ENCODE results near the gene KDM8.

Gene KDM8

GRCh38 chr16:27224741-27225300, 21.5 kb downstream of the KDM8 start:
- in situ Hi-C loops (cut with HindIII; ENCODE audit: low pct_ligation_motif_present, low pct_unique_long_range_greater_than_20kb, low sequenced_read_pairs) = no loop called here
- DNase-seq = no peak

- no peak for DNase-seq
- in situ Hi-C loops (cut with HindIII; ENCODE audit: low pct_ligation_motif_present, low pct_unique_long_range_greater_than_20kb, low sequenced_read_pairs) = no loop called here
Observed at GRCh38 chr16:27225536-27226360, 22.4 kb downstream of the KDM8 start.

- in situ Hi-C loops (cut with HindIII; ENCODE audit: low pct_ligation_motif_present, low pct_unique_long_range_greater_than_20kb, low sequenced_read_pairs) = no loop called here
- DNase-seq = no peak
Observed at GRCh38 chr16:27226476-27226875, 23.1 kb downstream of the KDM8 start.

- no peak for DNase-seq
- in situ Hi-C loops (cut with HindIII; ENCODE audit: low pct_ligation_motif_present, low pct_unique_long_range_greater_than_20kb, low sequenced_read_pairs) = no loop called here
Observed at GRCh38 chr16:27226976-27227705, 23.8 kb downstream of the KDM8 start.

DNA sequence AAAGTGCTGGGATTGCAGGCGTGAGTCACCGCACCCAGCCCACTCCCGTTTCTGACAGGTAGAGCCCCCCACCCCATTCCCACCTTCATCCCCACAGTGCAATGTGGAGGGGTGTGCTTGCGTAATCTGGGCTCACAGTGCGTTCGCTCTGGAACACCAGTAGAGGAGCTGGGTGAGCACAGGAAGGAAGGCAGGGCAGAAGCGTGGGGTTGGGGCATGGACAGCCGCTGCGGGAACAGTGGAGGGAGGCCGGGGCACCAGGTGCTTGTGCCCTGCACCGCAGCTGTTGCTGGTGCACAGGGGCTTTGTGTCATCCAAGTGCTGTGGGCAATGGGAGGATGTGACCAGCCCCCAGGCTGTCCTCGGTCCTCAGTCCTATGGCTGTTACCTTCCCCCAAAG, 24.7 kb downstream of the KDM8 start:
- in situ Hi-C loops (cut with HindIII; ENCODE audit: low pct_ligation_motif_present, low pct_unique_long_range_greater_than_20kb, low sequenced_read_pairs) = no loop called here
- no peak for DNase-seq

- DNase-seq = no peak
- in situ Hi-C loops (cut with HindIII; ENCODE audit: low pct_ligation_motif_present, low pct_unique_long_range_greater_than_20kb, low sequenced_read_pairs) = no loop called here
Observed at GRCh38 chr16:27228621-27229501, 25.5 kb downstream of the KDM8 start.

- in situ Hi-C loops (cut with HindIII; ENCODE audit: low pct_ligation_motif_present, low pct_unique_long_range_greater_than_20kb, low sequenced_read_pairs) = no loop called here
- no peak for DNase-seq
Observed at GRCh38 chr16:27229891-27230470, 26.7 kb downstream of the KDM8 start.

DNA sequence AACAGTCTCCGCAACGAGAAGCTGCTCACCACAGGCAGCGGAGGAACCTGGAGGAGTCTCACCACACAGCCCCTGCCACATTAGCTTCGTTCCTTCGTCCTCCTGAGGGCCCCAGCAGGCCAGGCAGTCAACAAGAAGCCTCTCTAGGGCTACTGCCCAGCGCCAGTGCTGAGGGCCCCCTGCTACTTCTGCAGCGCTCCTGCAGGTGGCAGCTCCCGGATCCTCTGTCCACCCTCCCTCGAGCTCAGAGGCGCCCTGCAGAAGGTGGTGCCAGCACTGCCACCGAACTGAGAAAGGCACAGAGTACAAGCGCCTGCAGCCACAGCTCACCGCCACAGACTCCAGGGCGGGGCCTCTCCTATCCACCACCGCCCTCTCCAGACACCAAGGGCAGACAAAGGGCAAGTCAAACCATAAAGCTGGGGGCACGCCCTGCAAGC, 27.3 kb downstream of the KDM8 start:
- in situ Hi-C loops (cut with HindIII; ENCODE audit: low pct_ligation_motif_present, low pct_unique_long_range_greater_than_20kb, low sequenced_read_pairs) = no loop called here
- no peak for DNase-seq

DNA sequence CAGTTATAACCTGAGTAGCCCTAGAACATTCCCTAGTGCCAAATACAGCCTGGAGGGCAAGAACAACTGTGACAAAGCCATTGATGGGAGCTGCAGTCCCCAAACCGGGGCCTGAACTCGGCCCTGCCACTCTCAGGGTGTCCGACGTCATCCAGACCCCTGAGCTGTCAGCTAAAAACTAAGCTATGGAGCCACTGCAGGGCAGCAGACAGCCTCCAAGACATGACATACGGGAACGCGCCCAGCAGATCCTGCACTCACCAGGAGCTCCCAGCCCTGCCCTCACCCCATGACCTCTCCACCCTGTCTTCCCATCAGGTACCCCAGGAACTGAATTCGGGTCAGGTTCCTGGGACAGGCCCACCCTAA, 28.4 kb downstream of the KDM8 start:
- in situ Hi-C loops (cut with HindIII; ENCODE audit: low pct_ligation_motif_present, low pct_unique_long_range_greater_than_20kb, low sequenced_read_pairs) = no loop called here
- no peak for DNase-seq

DNA sequence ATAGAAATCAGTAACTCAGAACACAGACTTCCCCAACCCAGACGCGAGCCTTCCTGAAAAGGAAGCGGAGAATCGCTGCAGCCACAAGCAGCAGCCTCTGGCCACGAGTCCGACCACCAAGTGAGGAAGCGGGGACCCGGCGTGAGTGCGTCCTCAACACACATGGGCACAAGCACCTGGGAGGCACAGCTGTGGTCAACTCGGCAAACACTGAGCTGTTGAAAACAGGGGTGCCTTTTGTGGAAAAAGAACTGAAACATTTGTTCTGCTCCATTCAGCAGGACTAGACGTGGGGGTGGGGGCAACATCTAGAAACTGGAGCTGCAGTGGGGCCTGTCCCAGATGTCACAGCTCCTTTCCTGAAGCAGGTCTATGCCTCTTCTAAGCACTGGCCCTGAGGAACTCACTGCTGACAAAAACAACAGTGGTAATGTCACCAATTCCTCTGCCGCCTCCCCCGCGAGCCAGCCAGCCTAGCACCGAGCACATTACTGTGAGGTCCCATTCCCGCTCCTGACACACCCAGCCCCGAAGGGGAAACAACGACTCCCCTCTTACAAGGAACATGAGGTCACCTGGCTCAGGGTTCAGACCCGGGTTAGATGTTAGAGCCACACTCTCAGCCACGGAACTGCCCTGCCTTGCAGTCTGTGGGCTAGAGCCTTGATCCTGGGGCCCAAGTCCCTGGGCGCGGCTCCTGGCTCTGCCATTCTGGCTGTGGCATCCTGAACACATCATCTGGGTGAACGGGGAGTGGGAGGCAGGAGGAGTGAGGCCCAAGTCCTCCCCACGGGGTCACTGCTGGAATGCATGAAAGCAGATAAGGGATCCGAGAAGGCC, 29.0 kb downstream of the KDM8 start:
- in situ Hi-C loops (cut with HindIII; ENCODE audit: low pct_ligation_motif_present, low pct_unique_long_range_greater_than_20kb, low sequenced_read_pairs) = no loop called here
- no peak for DNase-seq

- no peak for DNase-seq
- in situ Hi-C loops (cut with HindIII; ENCODE audit: low pct_ligation_motif_present, low pct_unique_long_range_greater_than_20kb, low sequenced_read_pairs) = no loop called here
Observed at GRCh38 chr16:27232901-27233625, 29.7 kb downstream of the KDM8 start.

DNA sequence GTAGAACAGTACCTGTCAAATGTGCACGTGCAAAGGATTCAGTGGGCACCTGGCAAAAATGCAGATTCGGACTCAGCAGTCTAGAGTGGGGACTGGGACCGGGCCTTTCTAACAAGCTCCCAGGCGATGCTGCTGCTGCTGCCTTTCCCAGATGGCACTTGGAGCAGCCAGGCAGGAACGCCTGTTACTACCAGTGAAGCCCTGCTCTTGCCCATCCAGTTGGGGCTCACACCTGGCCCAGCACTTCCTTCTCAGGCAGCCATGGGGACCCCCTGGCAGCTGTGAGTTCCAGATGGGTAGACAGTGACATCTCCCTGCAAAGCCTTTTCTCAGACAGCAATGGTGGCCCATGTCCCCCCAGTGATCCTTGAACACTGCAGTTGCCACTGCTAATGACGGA, 30.4 kb downstream of the KDM8 start:
- in situ Hi-C loops (cut with HindIII; ENCODE audit: low pct_ligation_motif_present, low pct_unique_long_range_greater_than_20kb, low sequenced_read_pairs) = no loop called here
- no peak for DNase-seq

- in situ Hi-C loops (cut with HindIII; ENCODE audit: low pct_ligation_motif_present, low pct_unique_long_range_greater_than_20kb, low sequenced_read_pairs) = no loop called here
- DNase-seq = no peak
Observed at GRCh38 chr16:27234171-27234570, 30.8 kb downstream of the KDM8 start.

DNA sequence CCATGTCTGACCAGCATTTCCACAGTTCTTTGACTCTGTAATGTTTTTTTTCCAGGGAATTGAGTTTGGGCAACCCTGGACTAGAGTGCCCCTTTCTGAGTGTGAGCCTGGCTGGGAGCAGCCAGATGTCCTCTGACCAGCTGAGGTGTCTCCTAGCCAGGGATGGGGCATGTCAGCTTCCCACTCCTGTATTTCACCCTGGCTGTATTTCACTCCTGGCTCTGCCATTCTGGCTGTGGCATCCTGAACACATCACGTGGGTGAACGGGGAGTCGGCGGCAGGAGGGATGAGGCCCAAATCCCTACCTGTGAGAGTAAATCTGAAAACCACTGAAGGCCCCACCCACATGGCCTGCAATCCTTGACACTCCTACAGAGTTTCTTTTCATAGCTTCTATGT, 31.3 kb downstream of the KDM8 start:
- DNase-seq = no peak
- in situ Hi-C loops (cut with HindIII; ENCODE audit: low pct_ligation_motif_present, low pct_unique_long_range_greater_than_20kb, low sequenced_read_pairs) = no loop called here

DNA sequence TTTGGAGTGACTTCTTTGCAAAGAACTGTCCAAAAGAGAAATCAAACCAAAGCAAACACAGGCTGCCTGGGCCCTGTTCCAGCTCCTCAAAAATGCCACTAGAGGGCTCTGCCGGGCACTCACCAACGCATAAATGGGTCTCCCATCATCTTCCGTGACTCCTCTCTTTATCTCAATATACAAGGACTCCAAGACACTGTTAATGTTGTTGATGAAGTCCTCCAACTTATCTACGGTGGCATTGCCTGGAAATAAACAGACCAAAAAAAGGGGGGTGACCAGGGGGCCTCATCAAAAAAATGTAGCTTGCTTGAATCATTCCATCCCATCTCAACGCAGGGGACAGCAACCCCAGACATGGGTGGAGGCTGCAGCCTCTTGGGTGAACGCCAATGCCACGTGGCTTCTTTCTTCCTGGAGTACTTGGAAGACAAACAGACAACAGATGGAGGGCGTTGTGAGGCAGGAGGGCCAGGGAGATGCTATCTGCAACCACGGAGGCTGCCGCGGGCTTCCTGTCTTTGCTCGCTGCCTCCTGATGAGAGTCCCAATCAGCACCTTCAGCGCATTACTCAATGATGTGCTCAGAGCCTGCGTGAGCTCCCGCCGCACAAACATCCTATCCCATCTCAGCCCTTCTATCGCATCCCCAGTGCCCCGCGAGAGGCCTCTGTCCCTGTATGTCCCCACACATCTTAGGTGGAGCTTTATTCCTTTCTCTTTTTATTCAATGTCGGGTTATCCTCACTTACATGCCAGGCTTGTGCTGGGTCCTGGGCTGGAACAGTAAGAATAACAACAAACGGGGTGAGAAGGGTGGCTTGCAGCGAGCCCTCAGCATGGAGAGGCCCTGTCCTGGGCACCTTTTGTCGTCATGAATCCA, 32.0 kb downstream of the KDM8 start:
- in situ Hi-C loops (cut with HindIII; ENCODE audit: low pct_ligation_motif_present, low pct_unique_long_range_greater_than_20kb, low sequenced_read_pairs) = no loop called here
- DNase-seq = peak; percentile 70

DNA sequence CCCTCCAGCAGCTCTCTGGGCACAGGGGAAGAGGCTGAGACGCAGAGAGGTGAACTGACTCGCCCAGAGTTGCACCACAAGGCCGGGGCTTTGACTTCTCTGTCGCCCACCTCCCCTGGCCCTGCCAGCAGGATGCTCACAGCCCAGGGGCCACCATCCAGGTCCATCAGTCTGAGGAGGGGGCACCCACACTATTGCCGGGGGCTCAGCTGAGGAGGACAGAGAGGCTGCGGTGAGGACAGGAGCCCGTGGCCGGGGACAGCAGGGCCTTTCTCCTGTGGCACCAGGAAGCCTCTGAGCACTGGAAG, 32.6 kb downstream of the KDM8 start:
- in situ Hi-C loops (cut with HindIII; ENCODE audit: low pct_ligation_motif_present, low pct_unique_long_range_greater_than_20kb, low sequenced_read_pairs) = no loop called here
- no peak for DNase-seq
